HG02759 (cell line): Measurements from ENCODE around the gene LRP1B.
"Not testable (repeated sequence)": the region's sequence is repeated elsewhere in the genome, so short reads cannot be mapped to it uniquely, and the experiment has no call there.

Experiments
- ATAC-seq: cut with Tn5 transposase; IDR thresholded peaks from one replicate; pipeline ENCODE4 v1.9.1; 2021; ENCODE audit warnings: mild to moderate bottlenecking, moderate library complexity; ENCODE audit not compliant: unreplicated experiment

The LRP1B gene

GRCh38 chr2:142104134-142104758 is 26.6 kb downstream of the LRP1B start:
- no peak for ATAC-seq

GRCh38 chr2:142100970-142101369 is 29.8 kb downstream of the LRP1B start:
- no peak for ATAC-seq

- no peak for ATAC-seq
Observed at GRCh38 chr2:142100139-142100873, 30.5 kb downstream of the LRP1B start.

- no peak for ATAC-seq
Observed at GRCh38 chr2:142097711-142098110, 33.1 kb downstream of the LRP1B start.

- ATAC-seq, result no peak
Observed at GRCh38 chr2:142095647-142096046, 35.2 kb downstream of the LRP1B start.

GRCh38 chr2:142094233-142094632 is 36.6 kb downstream of the LRP1B start:
- ATAC-seq, result no peak

GRCh38 chr2:142088058-142088568 is 42.7 kb downstream of the LRP1B start:
- no peak for ATAC-seq

- ATAC-seq, result not testable (repeated sequence)
Observed at GRCh38 chr2:142087585-142087984, 43.2 kb downstream of the LRP1B start.

- ATAC-seq, result no peak
Observed at GRCh38 chr2:142082368-142082767, 48.4 kb downstream of the LRP1B start.

GRCh38 chr2:142076317-142076716 is 54.5 kb downstream of the LRP1B start:
- ATAC-seq, result no peak

GRCh38 chr2:142075826-142076225 is 55.0 kb downstream of the LRP1B start:
- no peak for ATAC-seq

GRCh38 chr2:142069251-142069888 is 61.4 kb downstream of the LRP1B start:
- ATAC-seq, result no peak

GRCh38 chr2:142065700-142066099 is 65.1 kb downstream of the LRP1B start:
- ATAC-seq, result no peak

- ATAC-seq, result no peak
Observed at GRCh38 chr2:142065156-142065555, 65.7 kb downstream of the LRP1B start.

- no peak for ATAC-seq
Observed at GRCh38 chr2:142061733-142062132, 69.1 kb downstream of the LRP1B start.

- no peak for ATAC-seq
Observed at GRCh38 chr2:142058149-142058548, 72.7 kb downstream of the LRP1B start.

- ATAC-seq, result no peak
Observed at GRCh38 chr2:142056784-142057183, 74.0 kb downstream of the LRP1B start.

- ATAC-seq, result no peak
Observed at GRCh38 chr2:142052220-142052863, 78.5 kb downstream of the LRP1B start.

- ATAC-seq, result no peak
Observed at GRCh38 chr2:142048581-142048980, 82.2 kb downstream of the LRP1B start.

- no peak for ATAC-seq
Observed at GRCh38 chr2:142045641-142046040, 85.2 kb downstream of the LRP1B start.

GRCh38 chr2:142044197-142044596 is 86.6 kb downstream of the LRP1B start:
- ATAC-seq, result no peak
